ENCODE measurements around the gene PCYOX1L.

Gene PCYOX1L

DNA sequence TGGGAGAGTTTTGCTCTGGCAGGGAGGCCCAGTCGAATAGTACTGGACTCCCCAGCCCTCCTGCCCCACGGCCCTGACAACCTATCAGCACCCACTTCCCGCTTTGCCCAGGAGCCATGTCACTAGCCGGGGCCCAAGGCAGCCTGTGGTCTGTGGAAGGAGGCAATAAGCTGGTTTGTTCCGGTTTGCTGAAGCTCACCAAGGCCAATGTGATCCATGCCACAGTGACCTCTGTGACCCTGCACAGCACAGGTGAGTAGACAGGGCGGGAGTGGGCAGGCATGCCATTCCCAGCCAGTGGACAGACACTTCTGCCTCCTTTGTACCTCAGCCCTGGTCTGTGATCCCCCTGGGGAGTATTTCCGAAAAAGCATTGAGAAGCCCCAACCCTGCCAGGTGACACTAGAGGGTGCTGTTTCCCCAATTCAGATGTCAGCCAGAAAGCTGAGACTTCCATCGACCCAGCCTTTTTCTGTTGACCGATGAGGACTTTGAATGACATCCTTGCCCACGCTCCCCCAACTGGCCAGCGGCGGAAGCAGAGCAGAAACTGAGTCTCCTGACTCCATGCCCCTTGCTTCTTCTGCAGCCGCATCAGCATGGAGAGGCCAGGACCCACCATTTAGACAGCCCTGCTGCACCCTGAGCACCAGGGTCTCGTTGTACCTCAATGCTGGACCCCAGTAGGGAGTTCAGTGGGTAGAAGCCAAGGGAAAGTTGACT is 9.6 kb downstream of the PCYOX1L start:
- in situ Hi-C loops (cut with MboI; ENCODE audit: low sequenced_read_pairs): no loop called here

- in situ Hi-C loops (cut with MboI; ENCODE audit: low sequenced_read_pairs): no loop called here
Measured at GRCh38 chr5:149367972-149368645, 10.3 kb downstream of the PCYOX1L start.

- in situ Hi-C loops (cut with MboI; ENCODE audit: low sequenced_read_pairs): no loop called here
Measured at GRCh38 chr5:149370878-149371277, 13.0 kb downstream of the PCYOX1L start.

- in situ Hi-C loops (cut with MboI; ENCODE audit: low sequenced_read_pairs): no loop called here
Measured at GRCh38 chr5:149371296-149371962, 13.6 kb downstream of the PCYOX1L start.

- in situ Hi-C loops (cut with MboI; ENCODE audit: low sequenced_read_pairs): no loop called here
Measured at GRCh38 chr5:149372076-149372795, 14.4 kb downstream of the PCYOX1L start.

DNA sequence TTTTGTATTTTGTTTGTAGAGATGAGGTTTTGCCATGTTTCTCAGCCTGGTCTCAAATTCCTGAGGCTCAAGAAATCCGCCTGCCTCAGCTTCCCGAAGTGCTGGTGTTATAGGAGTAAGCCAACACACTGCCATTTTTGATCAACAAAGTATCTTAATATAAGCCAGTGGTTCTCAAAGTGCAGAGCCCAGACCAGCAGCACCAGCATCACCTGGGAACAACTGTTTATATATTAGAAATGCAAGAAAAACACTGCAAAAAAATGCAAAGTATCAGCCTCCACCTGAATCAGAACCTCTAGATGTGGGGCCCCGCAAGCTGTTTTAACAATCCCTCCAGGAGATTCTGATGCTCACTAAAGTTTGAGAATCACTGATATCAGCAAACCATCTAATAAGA is 15.1 kb downstream of the PCYOX1L start:
- in situ Hi-C loops (cut with MboI; ENCODE audit: low sequenced_read_pairs): no loop called here

DNA sequence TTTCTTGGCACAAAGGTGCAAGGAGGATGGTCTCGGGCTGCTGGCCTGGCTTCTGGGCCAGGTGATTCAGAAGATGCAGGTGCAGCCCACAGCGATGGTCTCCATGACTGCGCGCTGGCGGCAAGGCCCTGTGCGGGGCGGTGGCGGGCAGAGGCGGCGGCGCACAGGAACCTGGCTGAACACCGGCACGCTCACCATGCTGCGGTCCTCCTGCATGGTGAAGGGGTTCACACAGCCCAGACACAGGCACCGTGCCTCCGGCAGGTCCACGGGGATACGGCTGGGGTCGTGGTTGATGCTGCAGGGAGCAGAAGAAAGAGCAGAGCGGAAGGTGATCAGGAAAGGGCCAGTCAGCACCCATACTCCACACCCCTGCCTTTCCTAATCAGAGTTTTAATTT is 16.5 kb downstream of the PCYOX1L start:
- in situ Hi-C loops (cut with MboI; ENCODE audit: low sequenced_read_pairs): no loop called here

- in situ Hi-C loops (cut with MboI; ENCODE audit: low sequenced_read_pairs): no loop called here
Measured at GRCh38 chr5:149374801-149375200, 17.0 kb downstream of the PCYOX1L start.

DNA sequence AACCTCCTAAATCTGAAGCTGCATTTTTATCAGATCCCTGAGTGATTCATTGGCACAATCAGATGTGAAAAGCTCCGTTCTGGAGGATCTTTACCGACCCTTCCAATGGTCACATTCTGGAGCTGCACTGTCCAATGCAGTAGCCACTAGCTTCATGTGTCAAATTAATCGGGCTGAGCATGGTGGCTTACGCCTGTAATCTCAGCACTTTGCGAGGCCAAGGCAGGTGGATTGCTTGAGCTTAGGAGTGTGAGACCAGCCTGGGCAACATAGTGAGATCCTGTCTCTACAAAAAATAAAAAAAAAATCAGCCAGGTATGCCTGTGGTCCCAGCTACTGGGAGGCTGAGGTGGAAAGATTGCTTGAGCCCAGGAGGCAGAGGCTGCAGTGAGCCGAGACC is 17.6 kb downstream of the PCYOX1L start:
- in situ Hi-C loops (cut with MboI; ENCODE audit: low sequenced_read_pairs): no loop called here

GRCh38 chr5:149376104-149376503 is 18.3 kb downstream of the PCYOX1L start:
- in situ Hi-C loops (cut with MboI; ENCODE audit: low sequenced_read_pairs): no loop called here

GRCh38 chr5:149376711-149377447 is 19.0 kb downstream of the PCYOX1L start:
- in situ Hi-C loops (cut with MboI; ENCODE audit: low sequenced_read_pairs): no loop called here

GRCh38 chr5:149378241-149378820 is 20.5 kb downstream of the PCYOX1L start:
- in situ Hi-C loops (cut with MboI; ENCODE audit: low sequenced_read_pairs): no loop called here

- in situ Hi-C loops (cut with MboI; ENCODE audit: low sequenced_read_pairs): no loop called here
Measured at GRCh38 chr5:149379177-149379761, 21.4 kb downstream of the PCYOX1L start, which contains the start of gene IL17B. Gene IL17B (minus strand): TSS chr5:149379292. CDS start chr5:149379225, 67 bp downstream.

- in situ Hi-C loops (cut with MboI; ENCODE audit: low sequenced_read_pairs): loop anchor here (10.0 kb wide), 1 partner anchor 55 kb away; no protein-coding TSS in a partner anchor
Measured at GRCh38 chr5:149379818-149380374, 22.1 kb downstream of the PCYOX1L start.

- in situ Hi-C loops (cut with MboI; ENCODE audit: low sequenced_read_pairs): loop anchor here (10.0 kb wide), 1 partner anchor 54 kb away; no protein-coding TSS in a partner anchor
Measured at GRCh38 chr5:149380466-149381121, 22.7 kb downstream of the PCYOX1L start.

DNA sequence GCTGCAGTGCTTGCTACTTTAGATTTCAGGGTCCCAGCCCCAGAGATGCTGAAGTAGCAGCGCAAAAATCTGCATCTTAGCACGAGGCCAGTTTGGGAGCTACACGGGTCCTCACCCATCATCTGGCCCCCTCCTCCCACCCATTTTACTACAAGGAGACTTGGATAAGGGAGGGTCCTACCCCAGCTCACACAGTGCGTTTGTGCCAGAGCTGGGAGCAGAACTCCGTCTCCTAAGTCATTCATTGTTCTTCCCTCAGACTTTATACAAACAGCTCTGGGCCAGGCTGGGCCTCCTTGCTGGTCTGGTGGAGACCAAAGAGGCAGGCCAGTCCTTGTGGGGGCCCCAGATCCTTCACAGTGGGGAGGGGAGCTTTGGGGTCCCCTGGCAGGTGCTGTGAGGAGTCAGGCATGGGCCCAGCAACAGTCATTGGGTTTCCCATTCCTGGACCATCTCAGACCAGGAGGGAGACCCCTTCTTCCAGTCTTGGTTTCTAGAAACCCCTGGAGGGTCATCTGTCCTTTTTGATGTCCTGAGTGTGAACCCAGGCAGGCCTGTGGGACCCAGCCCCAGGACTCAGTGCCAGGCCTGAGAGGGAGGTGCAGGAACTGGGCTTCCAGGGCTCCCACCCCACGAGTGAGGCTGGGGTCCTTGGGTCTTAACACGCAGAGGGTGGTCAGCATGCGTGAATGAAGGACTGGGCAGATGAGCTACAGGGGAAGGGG is 23.6 kb downstream of the PCYOX1L start:
- in situ Hi-C loops (cut with MboI; ENCODE audit: low sequenced_read_pairs): loop anchor here (10.0 kb wide), 1 partner anchor 53 kb away; no protein-coding TSS in a partner anchor

- in situ Hi-C loops (cut with MboI; ENCODE audit: low sequenced_read_pairs): loop anchor here (10.0 kb wide), 1 partner anchor 53 kb away; no protein-coding TSS in a partner anchor
Measured at GRCh38 chr5:149381986-149382338, 24.1 kb downstream of the PCYOX1L start.

All from HL-60/S4 treated with retinoic acid at 250 ng/mL for 4 days and 3 days (cell line).